ENCODE data around the gene LYRM9. TPM values are rescaled to one million over a fixed set of nuclear protein-coding genes. Genes with fewer than 3 reads are reported as not detected.
"Not testable (repeated sequence)": the region's sequence is repeated elsewhere in the genome, so short reads cannot be mapped to it uniquely, and the experiment has no call there.

LYRM9 gene
- total RNA-seq, 2 donors from 2014 or later = 11.7 to 14.5 TPM

GRCh38 chr17:27836651-27837050, 56.5 kb downstream of the LYRM9 start:
- no peaks in the 10 kb centered on the region for H3K27me3 ChIP-seq
- TF ChIP-seq CTCF (IDR thresholded peaks at IDR 0.05) (no peak), POLR2A (IDR thresholded peaks at IDR 0.05) (no peak)
- no peaks in the 10 kb centered on the region for H3K4me1 ChIP-seq
- no peaks in the 10 kb centered on the region for H3K36me3 ChIP-seq (replicated peaks in 1 of 2; ENCODE audit: insufficient read depth in 1 of 2, low read depth in 2 of 2)
- no peak for DNase-seq
- no peak overlapping the region for H3K27ac ChIP-seq
- intact Hi-C loops (cut with DNase I) = no loop called here
- no peak overlapping the region for H3K4me3 ChIP-seq
- ATAC-seq = no peak
- H3K9me3 ChIP-seq = no peaks in the 10 kb centered on the region

- Histone ChIP-seq H3K9me3 (no peaks in the 10 kb centered on the region), H3K4me3 (no peak overlapping the region), H3K27ac (no peak overlapping the region), H3K4me1 (peaks cover 4% of the 10 kb centered on the region), H3K27me3 (no peaks in the 10 kb centered on the region), H3K36me3 (replicated peaks in 1 of 2; ENCODE audit: insufficient read depth in 1 of 2, low read depth in 2 of 2) (no peaks in the 10 kb centered on the region)
- ATAC-seq = no peak
- TF ChIP-seq POLR2A (IDR thresholded peaks at IDR 0.05) (no peak), CTCF (IDR thresholded peaks at IDR 0.05) (no peak)
- DNase-seq = no peak
- 85 to 87% methylated on average over 3 of the region's 3 CpGs for WGBS, 2 donors
- intact Hi-C loops (cut with DNase I) = no loop called here
These were observed 58.6 kb downstream of the LYRM9 start for GRCh38 chr17:27834571-27834970.

- no peak overlapping the region for H3K27ac ChIP-seq
- no peaks in the 10 kb centered on the region for H3K9me3 ChIP-seq
- no peak overlapping the region for H3K4me3 ChIP-seq
- TF ChIP-seq POLR2A (IDR thresholded peaks at IDR 0.05) (no peak), CTCF (IDR thresholded peaks at IDR 0.05) (no peak)
- H3K4me1 ChIP-seq = peaks cover 8% of the 10 kb centered on the region
- intact Hi-C loops (cut with DNase I) = no loop called here
- no peak for ATAC-seq
- no peak for DNase-seq
- no peaks in the 10 kb centered on the region for H3K36me3 ChIP-seq (replicated peaks in 1 of 2; ENCODE audit: insufficient read depth in 1 of 2, low read depth in 2 of 2)
- no peaks in the 10 kb centered on the region for H3K27me3 ChIP-seq
These were observed 60.3 kb downstream of the LYRM9 start for GRCh38 chr17:27832831-27833230.

- H3K36me3 ChIP-seq (replicated peaks in 1 of 2; ENCODE audit: insufficient read depth in 1 of 2, low read depth in 2 of 2); H3K27me3 ChIP-seq; intact Hi-C loops (cut with DNase I); H3K9me3 ChIP-seq; H3K4me3 ChIP-seq: not testable (repeated sequence)
- peaks cover 15% of the 10 kb centered on the region for H3K4me1 ChIP-seq
- peak; percentile 91 for ATAC-seq
- DNase-seq = peak; percentile 50 to 62 (median 56)
- H3K27ac ChIP-seq = peak overlapping the region in 2 of 4 donors; percentile 7 to 29
- 0% methylated on average over 1 of the region's 1 CpG; no CpG with 5 or more reads in 1 of the 2 donors for WGBS, 2 donors
These were observed 63.3 kb downstream of the LYRM9 start for GRCh38 chr17:27829888-27830287.

GRCh38 chr17:27829143-27829711, 63.9 kb downstream of the LYRM9 start:
- H3K27me3 ChIP-seq; H3K9me3 ChIP-seq; intact Hi-C loops (cut with DNase I); H3K36me3 ChIP-seq (replicated peaks in 1 of 2; ENCODE audit: insufficient read depth in 1 of 2, low read depth in 2 of 2); DNase-seq; H3K4me3 ChIP-seq; H3K27ac ChIP-seq; ATAC-seq: not testable (repeated sequence)
- peaks cover 19% of the 10 kb centered on the region for H3K4me1 ChIP-seq
- no CpG with 5 or more reads among the region's 2 CpGs for WGBS, 2 donors

Other genes starting within 250 kb of the LYRM9 start
- under 1 TPM; 0.26 to 0.33 TPM for gene NOS2, start 92.8 kb downstream of the LYRM9 start, total RNA-seq
- 10 to 100 TPM; 15.5 to 30.1 TPM for gene NLK, start 149.3 kb upstream of the LYRM9 start, total RNA-seq